Endothelial cell of umbilical vein (primary cell): Measurements from ENCODE around the gene ZNF93.
"Not testable (repeated sequence)": the region's sequence is repeated elsewhere in the genome, so short reads cannot be mapped to it uniquely, and the experiment has no call there.

ENCODE experiments used
- EZH2 ChIP-seq: IDR thresholded peaks from 2 replicates; pipeline ENCODE4 v1.6.1; 2012; ENCODE audit warnings: borderline replicate concordance, low read depth, mild to moderate bottlenecking, moderate library complexity, low read length, inconsistent platforms; ENCODE audit not compliant: severe bottlenecking
- POLR2AphosphoS5 ChIP-seq: IDR thresholded peaks from 2 replicates; pipeline ENCODE4 v1.6.1; 2012; ENCODE audit warnings: low read depth, mild to moderate bottlenecking, control low read depth, low read length, moderate library complexity; ENCODE audit not compliant: insufficient read depth

GRCh38 chr19:19959151-19959799 is 58.5 kb downstream of the ZNF93 start:
- TF ChIP-seq EZH2, POLR2AphosphoS5: not testable (repeated sequence)
